ENCODE results near the gene PTEN.

DNA sequence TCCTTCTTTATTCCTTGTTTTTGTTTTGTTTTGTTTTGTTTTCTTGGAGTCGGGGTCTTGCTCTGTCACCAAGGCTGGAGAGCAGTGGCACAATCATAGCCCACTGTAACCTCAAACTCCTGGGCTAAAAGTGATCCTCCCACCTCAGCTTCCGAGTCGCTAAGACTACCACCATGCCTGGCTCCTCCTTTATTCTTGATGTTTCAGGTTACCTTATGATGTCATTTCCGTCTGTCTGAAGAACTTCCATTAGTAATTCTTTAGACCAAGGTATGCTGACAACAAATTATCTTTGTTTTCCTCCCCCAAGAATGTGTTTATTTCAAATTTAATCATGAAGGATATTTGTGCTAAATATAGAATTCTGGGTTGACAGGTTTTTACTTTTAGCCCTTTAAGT lies 27.3 kb upstream of the PTEN start:
- TF ChIP-seq, protein P1, sequence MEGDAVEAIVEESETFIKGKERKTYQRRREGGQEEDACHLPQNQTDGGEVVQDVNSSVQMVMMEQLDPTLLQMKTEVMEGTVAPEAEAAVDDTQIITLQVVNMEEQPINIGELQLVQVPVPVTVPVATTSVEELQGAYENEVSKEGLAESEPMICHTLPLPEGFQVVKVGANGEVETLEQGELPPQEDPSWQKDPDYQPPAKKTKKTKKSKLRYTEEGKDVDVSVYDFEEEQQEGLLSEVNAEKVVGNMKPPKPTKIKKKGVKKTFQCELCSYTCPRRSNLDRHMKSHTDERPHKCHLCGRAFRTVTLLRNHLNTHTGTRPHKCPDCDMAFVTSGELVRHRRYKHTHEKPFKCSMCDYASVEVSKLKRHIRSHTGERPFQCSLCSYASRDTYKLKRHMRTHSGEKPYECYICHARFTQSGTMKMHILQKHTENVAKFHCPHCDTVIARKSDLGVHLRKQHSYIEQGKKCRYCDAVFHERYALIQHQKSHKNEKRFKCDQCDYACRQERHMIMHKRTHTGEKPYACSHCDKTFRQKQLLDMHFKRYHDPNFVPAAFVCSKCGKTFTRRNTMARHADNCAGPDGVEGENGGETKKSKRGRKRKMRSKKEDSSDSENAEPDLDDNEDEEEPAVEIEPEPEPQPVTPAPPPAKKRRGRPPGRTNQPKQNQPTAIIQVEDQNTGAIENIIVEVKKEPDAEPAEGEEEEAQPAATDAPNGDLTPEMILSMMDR (IDR thresholded peaks at IDR 0.05) = no peak
- TF ChIP-seq POLR2A (IDR thresholded peaks at IDR 0.05) = no peak

Data from adrenal gland (tissue), 5 donors.